ENCODE data around the gene TPPP.

- TF ChIP-seq GATA3 (IDR thresholded peaks at IDR 0.05; ENCODE audit: low read depth, low read length) (no peak), GATA2 (IDR thresholded peaks at IDR 0.05; ENCODE audit: low read depth, low read length) (no peak)
Observed at GRCh38 chr5:622359-622758, 70.8 kb downstream of the TPPP start.
